ENCODE data around the gene TIMM44. TPM values are rescaled to one million over a fixed set of nuclear protein-coding genes. Genes with fewer than 3 reads are reported as not detected.
A peak's percentile ranks its signal among the peaks of the same experiment; 100 is the strongest.
"Not testable (repeated sequence)": the region's sequence is repeated elsewhere in the genome, so short reads cannot be mapped to it uniquely, and the experiment has no call there.

The TIMM44 gene
- polyA plus RNA-seq, 1 experiment, result 43.3 TPM

- POLR2A ChIA-PET, result interaction anchor here (0.6 to 2.9 kb wide), 7 partner anchors 10 to 680 kb away, joined by 4 to 19 read pairs (median 6); partner anchors contain the start of genes MAP2K7 and TIMM44
These were observed 22.0 kb downstream of the TIMM44 start for GRCh38 chr19:7921302-7921966.

GRCh38 chr19:7920519-7921301 is 22.8 kb downstream of the TIMM44 start:
- no peak for TF ChIP-seq CTCF (IDR thresholded peaks at IDR 0.05; ENCODE audit: low read depth, low read length)
- peak; percentile 94 for DNase-seq (ENCODE audit: low read depth, low spot score)
- POLR2A ChIA-PET, result interaction anchor here (0.7 to 2.9 kb wide), 9 partner anchors 11 to 434 kb away, joined by 3 to 19 read pairs (median 5); partner anchors contain the start of genes MAP2K7, MCOLN1 and TIMM44
- H3K27me3 ChIP-seq (ENCODE audit: control insufficient read depth, insufficient read depth, low read length), result peaks cover 4% of the 10 kb centered on the region
- CTCF ChIA-PET, result interaction anchor here (0.5 to 2.6 kb wide), 10 partner anchors 8 to 567 kb away, joined by 3 to 15 read pairs (median 10); partner anchors contain the start of genes MAP2K7 and TIMM44
- H3K4me3 ChIP-seq (ENCODE audit: low read depth, low read length), result peak overlapping the region; percentile 70
- H3K27ac ChIP-seq (ENCODE audit: low read depth, low read length), result peak overlapping the region; percentile 75
- no peaks in the 10 kb centered on the region for H3K9me3 ChIP-seq (ENCODE audit: control insufficient read depth, insufficient read depth, low read length)

More at GRCh38 chr19:7921302-7921966, 22.0 kb downstream of the TIMM44 start:
- no peak for TF ChIP-seq CTCF (IDR thresholded peaks at IDR 0.05; ENCODE audit: low read depth, low read length)
- Histone ChIP-seq H3K27ac (ENCODE audit: low read depth, low read length) (peak overlapping the region; percentile 75), H3K4me3 (ENCODE audit: low read depth, low read length) (peak overlapping the region; percentile 67), H3K27me3 (ENCODE audit: control insufficient read depth, insufficient read depth, low read length) (no peaks in the 10 kb centered on the region), H3K9me3 (ENCODE audit: control insufficient read depth, insufficient read depth, low read length) (no peaks in the 10 kb centered on the region)
- CTCF ChIA-PET, result interaction anchor here (1.4 to 2.6 kb wide), 6 partner anchors 8 to 353 kb away, joined by 3 to 15 read pairs (median 12); partner anchors contain the start of genes MAP2K7 and TIMM44
- no peak for DNase-seq (ENCODE audit: low read depth, low spot score)

GRCh38 chr19:7919610-7920518 is 23.6 kb downstream of the TIMM44 start, which contains the start of gene SNAPC2:
TSS of gene SNAPC2 (plus strand) at chr19:7920338. CDS start at chr19:7920367, 29 bp downstream.
- ChIA-PET CTCF (interaction anchor here (0.7 to 3.0 kb wide), 11 partner anchors 8 to 566 kb away, joined by 3 to 15 read pairs (median 10); partner anchors contain the start of genes MAP2K7 and TIMM44), POLR2A (interaction anchor here (0.5 to 2.9 kb wide), 11 partner anchors 11 to 397 kb away, joined by 3 to 19 read pairs (median 5); partner anchors contain the start of genes LRRC8E, MAP2K7, MCOLN1 and TIMM44)
- H3K4me3 ChIP-seq (ENCODE audit: low read depth, low read length), result peak within 1 kb of the TSS; percentile 70
- peak; percentile 88 for DNase-seq (ENCODE audit: low read depth, low spot score)
- H3K9me3 ChIP-seq (ENCODE audit: control insufficient read depth, insufficient read depth, low read length), result no peaks in the 10 kb centered on the region
- peaks cover 7% of the 10 kb centered on the region for H3K27me3 ChIP-seq (ENCODE audit: control insufficient read depth, insufficient read depth, low read length)
- H3K27ac ChIP-seq (ENCODE audit: low read depth, low read length), result peak within 1 kb of the TSS; percentile 75
- TF ChIP-seq CTCF (IDR thresholded peaks at IDR 0.05; ENCODE audit: low read depth, low read length), result no peak

- POLR2A ChIA-PET, result interaction anchor here (0.5 to 2.9 kb wide), 3 partner anchors 10 to 48 kb away, joined by 8 to 19 read pairs (median 17); partner anchors contain the start of gene MAP2K7
- DNase-seq (ENCODE audit: low read depth, low spot score), result no peak
- Histone ChIP-seq H3K27ac (ENCODE audit: low read depth, low read length) (no peak overlapping the region), H3K27me3 (ENCODE audit: control insufficient read depth, insufficient read depth, low read length) (peaks cover 7% of the 10 kb centered on the region), H3K9me3 (ENCODE audit: control insufficient read depth, insufficient read depth, low read length) (no peaks in the 10 kb centered on the region; the same call in 1 of the 2 replicates), H3K4me3 (ENCODE audit: low read depth, low read length) (no peak overlapping the region)
- CTCF ChIA-PET, result interaction anchor here (0.7 to 3.0 kb wide), 10 partner anchors 10 to 351 kb away, joined by 3 to 15 read pairs (median 6); partner anchors contain the start of gene TIMM44
- no peak for TF ChIP-seq CTCF (IDR thresholded peaks at IDR 0.05; ENCODE audit: low read depth, low read length)
These were observed 24.6 kb downstream of the TIMM44 start for GRCh38 chr19:7918615-7919421.

- peak overlapping the region; percentile 43; the same call in 1 of the 2 replicates for H3K4me3 ChIP-seq (ENCODE audit: low read depth, low read length)
- ChIA-PET CTCF (interaction anchor here (0.7 to 3.0 kb wide), 8 partner anchors 9 to 350 kb away, joined by 3 to 12 read pairs (median 5); partner anchors contain the start of gene TIMM44), POLR2A (interaction anchor here (1.1 to 3.9 kb wide), 3 partner anchors 10 to 15 kb away, joined by 4 to 17 read pairs (median 16); partner anchors contain the start of gene MAP2K7)
- H3K27me3 ChIP-seq (ENCODE audit: control insufficient read depth, insufficient read depth, low read length); DNase-seq (ENCODE audit: low read depth, low spot score); H3K27ac ChIP-seq (ENCODE audit: low read depth, low read length); H3K9me3 ChIP-seq (ENCODE audit: control insufficient read depth, insufficient read depth, low read length): not testable (repeated sequence)
These were observed 25.3 kb downstream of the TIMM44 start for GRCh38 chr19:7918062-7918614.

Measured in AG04450 (cell line).